Gastroesophageal sphincter (tissue), 4 donors: ENCODE results near the gene SASH1. TPM values are rescaled to one million over a fixed set of nuclear protein-coding genes. Genes with fewer than 3 reads are reported as not detected.

Experiments
- ATAC-seq: fragments of 150-250 bp; one replicate; pipeline ENCODE4 v1.9.1; 2016; ENCODE audit warnings: mild to moderate bottlenecking, moderate library complexity
- H3K27ac ChIP-seq, 4 donors: fragments of 200-600 bp; sonication (generic) in 3 of 4; 1 replicate in 3 of 4; 2 replicates in 1 of 4; pipeline ENCODE4 v1.5.1; 2016 to 2019
- H3K27me3 ChIP-seq: fragments of 200-600 bp; sonication (generic); one replicate; pipeline ENCODE4 v1.5.1; 2019
- H3K36me3 ChIP-seq, 2 donors: fragments of 200-600 bp; sonication (generic); one replicate each; pipeline ENCODE4 v1.5.1; 2019; ENCODE audit warnings: control low read depth in 1 of 2
- H3K4me1 ChIP-seq, 3 donors: fragments of 200-600 bp; sonication (generic); 1 replicate in 2 of 3; 2 replicates in 1 of 3; pipeline ENCODE4 v1.5.1; 2016 to 2019; ENCODE audit warnings: control low read depth in 2 of 3
- H3K4me3 ChIP-seq, 2 donors: fragments of 200-600 bp; sonication (generic); one replicate each; pipeline ENCODE4 v1.5.1; 2019; ENCODE audit warnings: mild to moderate bottlenecking in 1 of 2, moderate library complexity in 1 of 2
- H3K9me3 ChIP-seq, 3 donors: fragments of 200-600 bp; sonication (generic); one replicate each; pipeline ENCODE4 v1.5.1; 2017 to 2019; ENCODE audit warnings: control low read depth in 2 of 3
- CTCF ChIP-seq, 4 experiments: fragments of 200-600 bp in 2 of 4; fragments of 450-650 bp in 2 of 4; sonication (generic) in 1 of 4; IDR thresholded peaks; one replicate each; pipeline ENCODE4 v1.5.1; 2017 to 2019; ENCODE audit warnings: antibody characterized with exemption in 4 of 4, mild to moderate bottlenecking in 2 of 4, moderate library complexity in 2 of 4
- EP300 ChIP-seq: sonication (generic); formaldehyde crosslinking; IDR thresholded peaks from one replicate; pipeline ENCODE4 v1.6.1; 2017; ENCODE audit warnings: antibody characterized with exemption, mild to moderate bottlenecking
- POLR2A ChIP-seq, 2 donors: fragments of 450-650 bp; IDR thresholded peaks; one replicate each; pipeline ENCODE4 v1.6.1; 2017; ENCODE audit warnings: antibody characterized with exemption in 2 of 2, mild to moderate bottlenecking in 2 of 2, moderate library complexity in 1 of 2
- POLR2AphosphoS5 ChIP-seq: sonication (generic); formaldehyde crosslinking; IDR thresholded peaks from one replicate; pipeline ENCODE4 v1.6.1; 2017; ENCODE audit warnings: antibody characterized with exemption
- WGBS, 2 donors: methylation state at CpG; one replicate each; pipeline ENCODE4 v1.1.5; 2018; ENCODE audit warnings: low coverage in 1 of 2; 5-methylcytosine and 5-hydroxymethylcytosine counted together
- total RNA-seq, 4 donors: library from RNA; depleted of rRNA; stranded (reverse); fragments of >200 nt; gene quantifications; one replicate each; pipeline ENCODE4 v1.1.0, GENCODE V29; 2016

Gene SASH1
- total RNA-seq, 4 donors from 2014 or later: 48.9 to 78.9 (median 64.6) TPM

GRCh38 chr6:148525453-148525852 lies 182.8 kb downstream of the SASH1 start:
- Histone ChIP-seq H3K27ac (peak overlapping the region; percentile 61 to 83 (median 75)), H3K27me3 (no peaks in the 10 kb centered on the region), H3K9me3 (no peaks in the 10 kb centered on the region), H3K4me1 (peaks cover 6 to 73% (median 7%) of the 10 kb centered on the region in 3 donors), H3K36me3 (peaks cover 0 to 45% of the 10 kb centered on the region in 2 donors), H3K4me3 (no peak overlapping the region)
- TF ChIP-seq POLR2A (IDR thresholded peaks at IDR 0.05) (no peak), EP300 (no peak), POLR2AphosphoS5 (no peak), CTCF (IDR thresholded peaks at IDR 0.05) (no peak)
- WGBS, 2 donors: 22 to 42% methylated on average over 4 of the region's 4 CpGs
- peak; percentile 20 for ATAC-seq

- Histone ChIP-seq H3K27ac (peak overlapping the region in 3 of 4 donors; percentile 25 to 83 (median 27)), H3K4me3 (no peak overlapping the region), H3K9me3 (no peaks in the 10 kb centered on the region), H3K36me3 (peaks cover 0 to 42% of the 10 kb centered on the region in 2 donors), H3K4me1 (peaks cover 3 to 73% (median 6%) of the 10 kb centered on the region in 3 donors), H3K27me3 (no peaks in the 10 kb centered on the region)
- 95% methylated on average over 6 to 7 of the region's 7 CpGs for WGBS, 2 donors
- TF ChIP-seq POLR2AphosphoS5 (no peak), CTCF (IDR thresholded peaks at IDR 0.05) (no peak), EP300 (no peak), POLR2A (IDR thresholded peaks at IDR 0.05) (no peak)
- no peak for ATAC-seq
Observed at GRCh38 chr6:148526145-148526544, 183.5 kb downstream of the SASH1 start.

GRCh38 chr6:148528292-148528691 lies 185.7 kb downstream of the SASH1 start:
- TF ChIP-seq POLR2AphosphoS5 (no peak), CTCF (IDR thresholded peaks at IDR 0.05) (no peak), POLR2A (IDR thresholded peaks at IDR 0.05) (no peak), EP300 (no peak)
- peaks cover 0 to 64% of the 10 kb centered on the region in 2 donors for H3K36me3 ChIP-seq
- H3K4me1 ChIP-seq: peaks cover 3 to 60% (median 6%) of the 10 kb centered on the region in 3 donors

GRCh38 chr6:148529010-148529409 lies 186.4 kb downstream of the SASH1 start:
- no peak overlapping the region for H3K4me3 ChIP-seq
- no peaks in the 10 kb centered on the region for H3K9me3 ChIP-seq
- H3K27me3 ChIP-seq: no peaks in the 10 kb centered on the region
- no peak for ATAC-seq
- peaks cover 0 to 71% of the 10 kb centered on the region in 2 donors for H3K36me3 ChIP-seq
- no peak for TF ChIP-seq POLR2A (IDR thresholded peaks at IDR 0.05)
- TF ChIP-seq POLR2AphosphoS5: no peak
- no peak for TF ChIP-seq EP300
- no peak for TF ChIP-seq CTCF (IDR thresholded peaks at IDR 0.05)
- WGBS, 2 donors: 58 to 75% methylated on average over 3 to 5 of the region's 13 CpGs
- peak overlapping the region in 2 of 4 donors; percentile 31 to 74 for H3K27ac ChIP-seq
- peaks cover 3 to 53% (median 3%) of the 10 kb centered on the region in 3 donors for H3K4me1 ChIP-seq

More at GRCh38 chr6:148528292-148528691, 185.7 kb downstream of the SASH1 start:
- Histone ChIP-seq H3K9me3 (no peaks in the 10 kb centered on the region), H3K27me3 (no peaks in the 10 kb centered on the region), H3K27ac (peak overlapping the region in 2 of 4 donors; percentile 9 to 32), H3K4me3 (no peak overlapping the region)
- no peak for ATAC-seq
- 75 to 77% methylated on average over 4 to 5 of the region's 5 CpGs for WGBS, 2 donors

GRCh38 chr6:148530394-148530953 lies 187.8 kb downstream of the SASH1 start:
- Histone ChIP-seq H3K27ac (peak overlapping the region in 3 of 4 donors; percentile 69 to 74 (median 74)), H3K4me1 (peaks cover 0 to 39% (median 3%) of the 10 kb centered on the region in 3 donors), H3K36me3 (peaks cover 0 to 82% of the 10 kb centered on the region in 2 donors), H3K27me3 (no peaks in the 10 kb centered on the region), H3K4me3 (peak overlapping the region; percentile 19 to 30), H3K9me3 (no peaks in the 10 kb centered on the region)
- 7 to 30% methylated on average over 6 to 8 of the region's 8 CpGs for WGBS, 2 donors
- no peak for TF ChIP-seq POLR2AphosphoS5
- no peak for TF ChIP-seq CTCF (IDR thresholded peaks at IDR 0.05)
- TF ChIP-seq POLR2A (IDR thresholded peaks at IDR 0.05): no peak
- peak; percentile 69 for ATAC-seq
